GM18868 (cell line): ENCODE measurements around the gene SHC4.
A peak's percentile ranks its signal among the peaks of the same experiment; 100 is the strongest.
"Not testable (repeated sequence)": the region's sequence is repeated elsewhere in the genome, so short reads cannot be mapped to it uniquely, and the experiment has no call there.

Experiments used
- ATAC-seq: cut with Tn5 transposase; IDR thresholded peaks from one replicate; pipeline ENCODE4 v1.9.1; 2021; ENCODE audit warnings: mild to moderate bottlenecking, moderate library complexity; ENCODE audit not compliant: unreplicated experiment

SHC4 gene

GRCh38 chr15:48802867-48803266 lies 160.9 kb downstream of the SHC4 start:
- ATAC-seq, result peak; percentile 55

- ATAC-seq, result peak; percentile 60
These were observed 161.5 kb downstream of the SHC4 start for GRCh38 chr15:48802257-48802656.

- no peak for ATAC-seq
These were observed 162.8 kb downstream of the SHC4 start for GRCh38 chr15:48800811-48801455.

- no peak for ATAC-seq
These were observed 163.5 kb downstream of the SHC4 start for GRCh38 chr15:48800245-48800644.

- no peak for ATAC-seq
These were observed 165.4 kb downstream of the SHC4 start for GRCh38 chr15:48798319-48798718.

GRCh38 chr15:48796930-48797329 lies 166.8 kb downstream of the SHC4 start:
- ATAC-seq, result peak; percentile 33

- no peak for ATAC-seq
These were observed 167.2 kb downstream of the SHC4 start for GRCh38 chr15:48796521-48796920.

GRCh38 chr15:48795901-48796300 lies 167.8 kb downstream of the SHC4 start:
- no peak for ATAC-seq

GRCh38 chr15:48794697-48795134 lies 169.0 kb downstream of the SHC4 start:
- peak; percentile 97 for ATAC-seq

- no peak for ATAC-seq
These were observed 171.3 kb downstream of the SHC4 start for GRCh38 chr15:48792408-48792807.

GRCh38 chr15:48790466-48791115 lies 173.1 kb downstream of the SHC4 start:
- not testable (repeated sequence) for ATAC-seq

- no peak for ATAC-seq
These were observed 178.0 kb downstream of the SHC4 start for GRCh38 chr15:48785712-48786111.

GRCh38 chr15:48785195-48785594 lies 178.5 kb downstream of the SHC4 start:
- no peak for ATAC-seq

- no peak for ATAC-seq
These were observed 179.0 kb downstream of the SHC4 start for GRCh38 chr15:48784756-48785155.

GRCh38 chr15:48782911-48783310 lies 180.8 kb downstream of the SHC4 start:
- ATAC-seq, result no peak

GRCh38 chr15:48781481-48782081 lies 182.1 kb downstream of the SHC4 start:
- ATAC-seq, result no peak

GRCh38 chr15:48781017-48781416 lies 182.7 kb downstream of the SHC4 start:
- no peak for ATAC-seq

- ATAC-seq, result no peak
These were observed 185.4 kb downstream of the SHC4 start for GRCh38 chr15:48778331-48778730.

GRCh38 chr15:48777645-48778330 lies 185.9 kb downstream of the SHC4 start:
- no peak for ATAC-seq

GRCh38 chr15:48775546-48775945 lies 188.2 kb downstream of the SHC4 start:
- no peak for ATAC-seq

GRCh38 chr15:48774484-48774883 lies 189.2 kb downstream of the SHC4 start:
- no peak for ATAC-seq
